Activated naive CD4-positive, alpha-beta T cell treated with anti-CD3 and anti-CD28 coated beads, Interleukin-2, amount 50 U/mL, for 72 hours (primary cell): ENCODE results near the gene MYDGF. TPM values are rescaled to one million over a fixed set of nuclear protein-coding genes. Genes with fewer than 3 reads are reported as not detected.
"Not testable (repeated sequence)": the region's sequence is repeated elsewhere in the genome, so short reads cannot be mapped to it uniquely, and the experiment has no call there.

Source experiments
- ATAC-seq, 2 donors: fragments of 150-1000 bp; cut with Tn5 transposase; 2 replicates each; pipeline ENCODE4 v1.10.0; 2021; ENCODE audit warnings: mild to moderate bottlenecking in 2 of 2, moderate library complexity in 2 of 2
- DNase-seq, 2 donors: peaks; one replicate each; pipeline ENCODE4 v3.0.0; 2021 to 2022; ENCODE audit warnings: low spot score in 2 of 2
- H3K27ac Mint-ChIP-seq, 2 donors: one replicate each; pipeline ENCODE4 v1.8.0; 2022; ENCODE audit warnings: mild to moderate bottlenecking in 2 of 2, mixed read lengths in 2 of 2
- H3K36me3 Mint-ChIP-seq, 2 donors: one replicate each; pipeline ENCODE4 v1.8.0; 2022; ENCODE audit warnings: mixed read lengths in 2 of 2
- H3K9me3 Mint-ChIP-seq, 2 donors: one replicate each; pipeline ENCODE4 v1.8.0; 2022; ENCODE audit warnings: mixed read lengths in 2 of 2
- total RNA-seq, 2 donors: library from RNA; stranded (reverse); gene quantifications; one replicate each; pipeline ENCODE4 v1.2.3, GENCODE V29; 2022

MYDGF gene
- total RNA-seq, 2 donors from 2014 or later: 40.2 to 48.5 TPM

DNA sequence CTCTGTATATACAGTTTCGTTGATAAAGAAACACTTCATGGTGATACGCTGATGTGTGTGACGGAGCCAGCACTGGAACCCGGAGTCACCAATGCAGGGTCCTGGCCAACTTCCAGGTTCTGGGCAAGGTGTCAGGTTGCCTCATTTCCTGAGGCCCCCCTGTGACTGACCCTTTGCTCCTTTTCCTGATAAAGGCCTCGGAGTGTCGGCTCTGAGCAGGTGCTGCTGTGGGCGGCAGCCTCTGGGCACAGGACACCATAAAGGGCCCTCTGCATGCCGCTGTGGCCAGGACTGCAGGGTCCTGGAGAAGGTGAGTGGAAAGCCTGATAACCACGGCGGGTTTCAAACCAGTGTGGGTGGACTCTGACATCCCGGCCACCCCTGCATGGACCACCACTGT is 17.3 kb upstream of the MYDGF start:
- H3K36me3 Mint-ChIP-seq: no peaks in the 10 kb centered on the region
- no peak overlapping the region for H3K27ac Mint-ChIP-seq
- no peak for ATAC-seq
- no peaks in the 10 kb centered on the region for H3K9me3 Mint-ChIP-seq
- no peak for DNase-seq

DNA sequence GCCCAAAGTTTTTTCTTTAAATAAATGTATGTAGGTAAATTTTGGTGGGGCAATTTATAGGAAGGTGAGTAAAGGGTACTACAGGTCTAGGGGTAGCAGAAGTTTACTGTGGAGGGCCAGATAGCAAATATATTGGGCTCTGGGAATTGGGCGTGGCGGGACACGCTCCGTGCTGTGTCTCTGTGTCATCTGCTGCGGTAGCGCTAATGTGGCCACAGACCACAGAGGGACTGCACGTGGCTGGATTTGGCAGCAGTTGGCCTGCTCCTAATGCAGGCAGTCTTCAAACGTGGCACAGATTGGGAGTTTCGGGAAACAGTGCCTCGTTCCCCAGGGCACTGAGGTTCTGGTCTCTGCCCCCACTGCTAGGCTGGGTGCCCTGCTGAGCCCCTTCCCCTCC is 16.6 kb upstream of the MYDGF start:
- Mint-ChIP-seq H3K36me3 (no peaks in the 10 kb centered on the region), H3K27ac (peak overlapping the region in 1 of 2 donors; percentile 5), H3K9me3 (no peaks in the 10 kb centered on the region)
- ATAC-seq (no peak), DNase-seq (no peak)

DNA sequence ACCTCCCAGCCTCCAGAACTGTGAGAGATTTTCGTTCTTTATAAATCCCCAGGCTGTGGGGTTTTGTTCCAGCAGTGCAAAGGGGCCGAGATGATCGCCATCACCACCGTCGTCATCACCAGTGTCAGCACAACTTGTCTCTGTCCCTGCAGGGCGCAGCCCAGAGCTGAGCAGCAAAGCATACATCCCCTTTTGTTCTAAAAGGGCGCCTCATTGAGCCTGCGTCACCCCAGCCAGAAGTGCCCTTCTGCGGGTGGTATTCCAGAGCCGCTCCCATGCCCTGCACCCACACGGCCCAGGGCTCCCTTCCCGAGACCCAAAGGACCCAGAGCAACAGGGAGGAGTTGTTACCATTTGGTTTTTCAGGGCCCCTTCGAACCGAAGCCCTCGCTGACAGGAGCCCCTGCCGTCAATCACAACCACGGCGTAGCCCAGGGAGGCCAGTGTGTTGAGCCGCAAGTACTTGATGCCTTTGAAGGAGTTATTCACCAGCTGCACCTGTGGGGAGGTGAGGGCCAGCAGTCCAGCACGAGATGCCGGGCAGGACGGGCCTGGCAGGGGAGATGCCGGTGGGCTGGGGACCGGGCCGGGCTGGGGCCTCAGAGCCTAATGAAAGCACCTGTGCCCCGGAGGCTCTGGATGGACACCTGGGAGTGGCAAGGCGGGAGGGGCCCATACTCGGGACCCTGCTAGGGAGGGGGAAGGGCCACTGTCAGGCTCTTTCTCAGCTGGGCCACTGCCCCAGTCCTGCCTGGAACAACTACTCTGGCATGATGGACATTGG is 14.4 kb upstream of the MYDGF start:
- no peaks in the 10 kb centered on the region for H3K36me3 Mint-ChIP-seq
- DNase-seq (no peak), ATAC-seq (no peak)
- H3K27ac Mint-ChIP-seq: peak overlapping the region in 1 of 2 donors; percentile 77
- H3K9me3 Mint-ChIP-seq: no peaks in the 10 kb centered on the region

DNA sequence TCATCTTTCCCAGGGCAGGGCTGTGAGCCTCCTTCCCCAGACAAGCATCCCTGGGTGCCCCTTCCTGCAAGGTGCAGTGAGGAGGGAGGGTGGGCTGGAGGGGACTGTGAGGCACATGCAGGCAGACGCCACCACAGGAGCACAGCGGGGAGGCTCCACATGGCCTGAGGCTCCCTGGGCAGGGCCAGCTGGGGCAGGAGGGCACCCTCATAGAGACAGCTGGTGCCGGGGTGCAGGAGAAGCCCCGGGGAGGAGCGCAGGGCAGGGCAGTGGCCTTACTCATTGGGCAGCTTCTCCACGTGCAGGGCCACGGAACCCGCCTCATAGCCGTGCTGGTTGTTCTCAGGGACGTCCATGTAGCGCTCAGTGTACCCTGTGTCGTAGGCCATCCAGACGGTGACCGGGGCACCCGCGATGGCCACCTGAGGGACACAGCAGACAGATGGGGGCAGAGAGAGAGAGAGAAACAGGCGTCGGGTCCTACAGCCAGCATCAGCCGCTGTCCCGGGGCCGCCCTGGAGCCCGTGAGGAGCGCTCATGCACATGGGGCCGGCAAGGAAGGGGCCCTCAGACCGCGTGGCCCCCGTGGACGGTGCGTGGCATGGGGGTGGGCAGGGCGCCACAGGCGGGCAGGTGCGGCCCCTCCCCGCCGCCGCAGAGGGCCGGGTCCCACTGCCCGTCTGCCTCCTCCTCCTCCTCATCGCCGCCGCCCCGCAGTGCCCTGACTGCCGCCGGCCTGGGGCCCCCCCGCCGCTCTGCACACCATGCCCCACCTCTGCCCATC is 12.5 kb upstream of the MYDGF start:
- no peaks in the 10 kb centered on the region for H3K36me3 Mint-ChIP-seq
- ATAC-seq: no peak
- no peak overlapping the region for H3K27ac Mint-ChIP-seq
- no peaks in the 10 kb centered on the region for H3K9me3 Mint-ChIP-seq
- no peak for DNase-seq

DNA sequence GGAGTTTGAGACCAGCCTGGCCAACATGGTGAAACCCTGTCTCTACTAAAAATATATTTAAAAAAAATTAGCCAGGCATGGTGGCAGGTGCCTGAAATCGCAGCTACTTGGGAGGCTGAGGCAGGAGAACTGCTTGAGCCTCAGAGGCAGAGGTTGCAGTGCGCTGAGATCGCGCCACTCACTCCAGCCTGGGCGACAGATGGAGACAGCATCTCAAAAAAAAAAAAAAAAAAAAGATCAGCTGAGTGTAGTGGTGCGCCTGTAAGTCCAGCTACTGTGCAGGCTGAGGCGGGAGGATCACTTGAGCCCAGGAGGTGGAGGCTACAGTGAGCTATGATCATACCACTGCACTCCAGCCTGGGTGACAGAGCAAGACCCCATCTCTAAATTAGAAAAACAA is 9.9 kb upstream of the MYDGF start:
- DNase-seq, H3K9me3 Mint-ChIP-seq, ATAC-seq, H3K27ac Mint-ChIP-seq, H3K36me3 Mint-ChIP-seq: not testable (repeated sequence)

- Mint-ChIP-seq H3K36me3 (no peaks in the 10 kb centered on the region), H3K27ac (no peak overlapping the region), H3K9me3 (no peaks in the 10 kb centered on the region)
- ATAC-seq (peak in 1 of 2 donors; percentile 61), DNase-seq (no peak)
Observed at GRCh38 chr19:4678881-4679790, 9.0 kb upstream of the MYDGF start.

DNA sequence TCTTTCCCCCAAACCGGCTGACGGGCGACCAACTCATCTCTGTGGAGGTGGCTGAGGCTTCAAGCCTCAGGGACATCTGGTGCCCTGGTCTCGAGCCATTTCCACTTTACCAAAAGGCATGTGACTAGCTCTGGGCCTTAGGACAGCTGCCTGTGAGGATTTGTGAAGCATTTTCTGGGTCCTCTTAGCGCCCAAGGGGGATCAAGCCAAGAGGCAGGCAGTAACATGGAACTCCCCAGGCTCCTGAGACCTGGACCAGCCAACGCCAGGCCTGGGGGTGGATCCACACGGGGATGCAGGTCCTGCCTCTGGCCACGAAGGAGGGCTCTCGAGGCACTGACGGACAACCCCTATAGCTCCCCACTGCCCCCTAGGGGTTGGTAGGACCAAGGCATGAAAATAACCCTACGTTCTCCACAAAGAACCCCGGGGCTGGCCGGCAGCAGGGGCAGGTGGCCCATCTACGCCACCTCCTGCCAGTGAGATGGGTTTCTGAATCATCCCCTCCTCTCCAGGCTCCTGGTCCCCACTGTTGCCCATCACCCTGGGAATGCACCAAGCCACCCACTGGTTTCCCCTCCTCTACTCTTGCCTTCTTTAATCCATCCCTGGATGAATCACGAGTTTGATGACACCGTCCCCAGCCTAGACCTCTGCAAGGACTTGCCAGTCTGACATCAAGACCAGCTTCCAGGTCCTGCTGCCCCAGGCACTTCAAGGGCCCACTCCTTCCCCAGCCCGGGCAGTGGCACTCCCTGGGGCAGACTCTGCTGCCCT is 7.0 kb upstream of the MYDGF start:
- ATAC-seq (peak; percentile 31 to 46), DNase-seq (peak in 1 of 2 donors; percentile 48)
- no peaks in the 10 kb centered on the region for H3K9me3 Mint-ChIP-seq
- H3K36me3 Mint-ChIP-seq: no peaks in the 10 kb centered on the region
- H3K27ac Mint-ChIP-seq: peak overlapping the region; percentile 56 to 87

DNA sequence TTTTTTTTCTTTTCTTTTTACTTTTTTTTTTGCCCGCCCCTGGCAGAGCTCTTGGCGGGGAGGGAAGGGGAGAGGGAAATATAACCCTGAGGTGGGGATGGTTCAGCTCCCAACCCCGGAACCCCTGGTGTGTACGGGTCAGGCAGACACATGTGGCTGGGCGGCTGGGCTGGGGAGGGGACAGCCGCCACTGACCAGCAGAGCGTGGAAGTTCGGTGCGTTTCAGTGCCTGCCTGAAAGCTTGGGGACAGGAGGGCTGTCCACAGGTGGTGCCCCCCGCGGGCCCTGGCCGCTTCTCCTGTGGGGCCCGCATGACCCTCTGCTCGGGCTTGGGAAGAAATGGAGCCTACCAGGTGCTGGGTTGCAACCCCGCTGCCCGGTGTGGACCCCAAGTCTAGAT is 5.2 kb upstream of the MYDGF start:
- H3K9me3 Mint-ChIP-seq: no peaks in the 10 kb centered on the region
- no peaks in the 10 kb centered on the region for H3K36me3 Mint-ChIP-seq
- no peak overlapping the region for H3K27ac Mint-ChIP-seq
- DNase-seq: no peak
- no peak for ATAC-seq

DNA sequence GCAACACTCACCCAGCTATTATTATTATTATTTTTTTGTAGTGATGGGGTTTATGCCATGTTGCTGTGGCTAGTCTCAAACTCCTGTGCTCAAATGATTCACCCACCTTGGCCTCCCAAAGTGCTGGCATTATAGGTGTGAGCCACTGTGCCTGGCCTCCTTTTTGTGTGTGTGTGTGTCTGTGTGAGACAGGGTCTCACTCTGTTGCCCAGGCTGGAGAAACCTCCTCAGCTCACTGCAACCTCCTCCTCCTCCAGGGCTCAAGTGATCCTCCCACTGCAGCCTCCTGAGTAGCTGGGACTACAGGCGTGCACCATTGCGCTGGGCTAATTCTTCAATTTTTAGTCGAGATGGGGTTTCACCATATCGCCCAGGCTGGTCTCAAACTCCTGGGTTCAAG is 3.6 kb upstream of the MYDGF start:
- no peak for DNase-seq

GRCh38 chr19:4673216-4673615 is 3.1 kb upstream of the MYDGF start:
- DNase-seq: no peak
- no peak overlapping the region for H3K27ac Mint-ChIP-seq
- H3K36me3 Mint-ChIP-seq: peaks cover 8 to 13% of the 10 kb centered on the region in 2 donors
- no peak for ATAC-seq
- no peaks in the 10 kb centered on the region for H3K9me3 Mint-ChIP-seq

More for the DNA sequence above, 3.6 kb upstream of the MYDGF start:
- ATAC-seq: no peak
- H3K36me3 Mint-ChIP-seq: peaks cover 4 to 8% of the 10 kb centered on the region in 2 donors
- no peak overlapping the region for H3K27ac Mint-ChIP-seq
- no peaks in the 10 kb centered on the region for H3K9me3 Mint-ChIP-seq

DNA sequence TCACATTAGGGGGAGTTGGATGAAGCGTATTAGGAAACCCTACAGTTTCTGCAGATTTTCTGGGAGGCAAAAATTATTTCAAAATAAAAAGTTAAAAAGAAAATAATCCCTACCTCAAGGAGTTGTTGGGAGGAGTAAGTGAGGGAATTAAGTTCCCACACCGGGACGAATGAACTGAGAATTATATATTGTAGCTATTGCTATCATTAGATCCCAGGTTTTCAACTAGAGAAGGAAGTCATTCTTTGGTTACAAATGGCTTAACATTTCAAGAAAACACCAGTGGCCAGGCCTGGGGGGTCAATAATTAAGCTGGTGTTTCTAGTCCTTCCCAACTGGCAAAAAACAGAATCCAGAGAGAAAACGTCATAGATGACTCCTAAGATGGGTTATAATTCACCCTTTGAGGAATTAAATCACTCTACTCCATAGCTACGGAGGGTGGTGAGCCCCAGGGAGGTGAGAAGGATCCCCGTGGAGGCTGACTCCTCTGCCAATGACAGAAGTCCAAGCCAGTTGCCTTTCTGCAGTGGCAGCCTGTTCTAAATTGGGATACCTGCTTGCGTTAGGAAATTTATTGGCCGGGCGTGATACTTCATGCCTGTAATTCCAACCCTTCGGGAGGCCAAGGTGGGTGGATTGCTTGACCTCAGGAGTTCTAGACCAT is 1.2 kb upstream of the MYDGF start:
- Mint-ChIP-seq H3K36me3 (peaks cover 9 to 14% of the 10 kb centered on the region in 2 donors), H3K27ac (no peak overlapping the region), H3K9me3 (no peaks in the 10 kb centered on the region)
- DNase-seq (no peak), ATAC-seq (no peak)

DNA sequence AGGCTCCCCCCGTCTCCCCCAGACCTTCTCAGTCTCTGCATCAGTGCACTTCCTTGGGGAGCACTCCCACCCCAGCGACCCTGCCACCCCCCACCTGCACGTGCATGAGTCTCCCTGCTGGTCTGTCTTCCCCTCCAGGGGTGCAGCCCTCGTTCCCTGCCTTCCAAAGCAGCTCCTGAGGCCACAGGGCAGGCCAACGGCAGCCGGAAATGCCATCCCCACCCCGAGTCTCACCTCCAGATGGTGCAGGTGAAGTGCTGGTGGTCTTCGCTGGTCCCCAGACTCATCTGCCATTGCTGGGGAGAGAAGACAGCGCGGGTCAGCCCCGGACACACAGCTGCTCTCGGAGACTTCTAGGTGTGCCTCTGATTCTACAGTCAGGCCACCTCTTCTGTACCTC is 5.5 kb downstream of the MYDGF start:
- Mint-ChIP-seq H3K9me3 (no peaks in the 10 kb centered on the region), H3K36me3 (peaks cover 9 to 14% of the 10 kb centered on the region in 2 donors), H3K27ac (no peak overlapping the region)
- DNase-seq: no peak
- no peak for ATAC-seq

GRCh38 chr19:4662812-4663211 is 7.3 kb downstream of the MYDGF start:
- ATAC-seq: no peak
- H3K27ac Mint-ChIP-seq: peak overlapping the region in 1 of 2 donors; percentile 31
- H3K36me3 Mint-ChIP-seq: no peaks in the 10 kb centered on the region
- no peaks in the 10 kb centered on the region for H3K9me3 Mint-ChIP-seq
- DNase-seq: no peak

DNA sequence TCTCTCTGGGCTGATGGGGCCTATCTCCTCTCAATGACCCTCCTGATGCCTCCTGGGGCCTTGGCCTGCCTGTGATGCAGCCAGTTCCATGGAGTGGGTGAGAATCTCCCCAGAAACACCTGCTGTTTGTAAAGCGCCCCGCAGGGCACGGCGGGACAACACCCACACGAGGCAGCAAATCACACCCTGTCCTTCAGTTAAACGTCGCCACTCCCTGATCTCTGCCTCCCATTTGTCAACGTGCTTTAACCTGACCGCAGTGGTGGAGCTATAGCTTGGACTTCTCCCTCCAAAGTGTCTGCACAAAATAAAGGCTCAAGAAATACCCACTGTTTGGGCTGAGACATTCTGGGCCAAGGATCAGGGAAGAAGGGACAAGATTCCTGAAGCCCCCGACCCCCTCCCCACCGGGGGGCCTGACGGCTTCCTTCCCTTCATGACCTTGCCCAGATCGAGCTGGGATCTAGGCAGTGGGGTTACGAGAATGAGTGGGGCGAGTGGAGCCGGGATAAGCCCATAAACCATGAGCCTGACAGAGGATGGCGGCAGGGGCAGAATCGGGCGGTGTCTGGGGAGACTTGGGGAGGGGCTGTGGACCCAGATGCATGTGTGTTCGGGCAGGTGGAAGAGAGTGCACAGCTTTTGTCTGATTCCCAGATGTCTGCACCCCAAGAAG is 8.0 kb downstream of the MYDGF start:
- Mint-ChIP-seq H3K36me3 (no peaks in the 10 kb centered on the region), H3K27ac (peak overlapping the region in 1 of 2 donors; percentile 70)

DNA sequence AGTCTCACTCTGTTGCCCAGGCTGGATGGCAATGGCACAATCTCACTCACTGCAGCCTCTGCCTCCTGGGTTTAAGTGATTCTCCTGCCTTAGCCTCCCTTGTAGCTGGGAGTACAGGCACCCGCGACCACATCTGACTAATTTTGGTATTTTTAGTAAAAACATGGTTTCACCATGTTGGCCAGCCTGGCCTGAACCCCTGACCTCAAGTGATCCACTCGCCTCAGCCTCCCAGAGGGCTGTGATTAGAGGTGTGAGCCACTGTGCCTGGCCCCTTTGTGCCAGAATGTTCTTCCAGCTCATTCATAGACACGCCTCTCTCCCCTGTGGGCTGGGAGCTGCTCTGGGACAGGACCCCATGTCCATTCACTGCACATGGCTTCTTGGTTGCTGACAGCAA is 9.1 kb downstream of the MYDGF start:
- Mint-ChIP-seq H3K27ac (peak overlapping the region; percentile 70 to 92), H3K36me3 (no peaks in the 10 kb centered on the region), H3K9me3 (no peaks in the 10 kb centered on the region)
- no peak for DNase-seq
- peak in 1 of 2 donors; percentile 52 for ATAC-seq

More for the DNA sequence above, 8.0 kb downstream of the MYDGF start:
- ATAC-seq: peak in 1 of 2 donors; percentile 7
- DNase-seq: no peak
- no peaks in the 10 kb centered on the region for H3K9me3 Mint-ChIP-seq
